ENCODE results near the gene ANO3.

Gene ANO3

GRCh38 chr11:26324270-26324669, 7.7 kb upstream of the ANO3 start:
- Mint-ChIP-seq H3K27ac (no peak overlapping the region), H3K27me3 (ENCODE audit: low read depth, poor library complexity) (peaks cover 7% of the 10 kb centered on the region), H3K9me3 (no peaks in the 10 kb centered on the region), H3K4me3 (no peak overlapping the region), H3K4me1 (peaks cover 4% of the 10 kb centered on the region), H3K36me3 (ENCODE audit: low read depth) (no peaks in the 10 kb centered on the region)
- TF ChIP-seq CTCF (IDR thresholded peaks at IDR 0.05), result no peak
- DNase-seq, result no peak

- H3K9me3 Mint-ChIP-seq, result no peaks in the 10 kb centered on the region
- no peak overlapping the region for H3K27ac Mint-ChIP-seq
- DNase-seq, result no peak
- no peaks in the 10 kb centered on the region for H3K36me3 Mint-ChIP-seq (ENCODE audit: low read depth)
- no peak for TF ChIP-seq CTCF (IDR thresholded peaks at IDR 0.05)
- H3K4me1 Mint-ChIP-seq, result peaks cover 17% of the 10 kb centered on the region
- peaks cover 20% of the 10 kb centered on the region for H3K27me3 Mint-ChIP-seq (ENCODE audit: low read depth, poor library complexity)
- H3K4me3 Mint-ChIP-seq, result no peak overlapping the region
These were observed 5.0 kb upstream of the ANO3 start for GRCh38 chr11:26326793-26327400.

- H3K4me3 Mint-ChIP-seq, result no peak overlapping the region
- H3K27me3 Mint-ChIP-seq (ENCODE audit: low read depth, poor library complexity), result peaks cover 20% of the 10 kb centered on the region
- no peaks in the 10 kb centered on the region for H3K9me3 Mint-ChIP-seq
- no peak for TF ChIP-seq CTCF (IDR thresholded peaks at IDR 0.05)
- no peak overlapping the region for H3K27ac Mint-ChIP-seq
- no peak for DNase-seq
- H3K36me3 Mint-ChIP-seq (ENCODE audit: low read depth), result no peaks in the 10 kb centered on the region
- peaks cover 33% of the 10 kb centered on the region for H3K4me1 Mint-ChIP-seq
These were observed 2.7 kb upstream of the ANO3 start for GRCh38 chr11:26329206-26329605.

- peaks cover 33% of the 10 kb centered on the region for H3K4me1 Mint-ChIP-seq
- no peak overlapping the region for H3K27ac Mint-ChIP-seq
- no peak overlapping the region for H3K4me3 Mint-ChIP-seq
- H3K9me3 Mint-ChIP-seq, result no peaks in the 10 kb centered on the region
- H3K36me3 Mint-ChIP-seq (ENCODE audit: low read depth), result no peaks in the 10 kb centered on the region
- no peak for DNase-seq
- TF ChIP-seq CTCF (IDR thresholded peaks at IDR 0.05), result no peak
- peaks cover 23% of the 10 kb centered on the region for H3K27me3 Mint-ChIP-seq (ENCODE audit: low read depth, poor library complexity)
These were observed 1.7 kb upstream of the ANO3 start for GRCh38 chr11:26330262-26330661.

- TF ChIP-seq CTCF (IDR thresholded peaks at IDR 0.05), result no peak
- peak overlapping the region; percentile 71 for H3K4me3 Mint-ChIP-seq
- H3K27me3 Mint-ChIP-seq (ENCODE audit: low read depth, poor library complexity), result peaks cover 28% of the 10 kb centered on the region
- DNase-seq, result no peak
- H3K36me3 Mint-ChIP-seq (ENCODE audit: low read depth), result no peaks in the 10 kb centered on the region
- H3K4me1 Mint-ChIP-seq, result peaks cover 39% of the 10 kb centered on the region
- H3K27ac Mint-ChIP-seq, result no peak overlapping the region
- no peaks in the 10 kb centered on the region for H3K9me3 Mint-ChIP-seq
These were observed 614 bp downstream of the ANO3 start for GRCh38 chr11:26332572-26332915.

- DNase-seq, result no peak
- Mint-ChIP-seq H3K4me3 (no peak overlapping the region), H3K36me3 (ENCODE audit: low read depth) (no peaks in the 10 kb centered on the region), H3K27ac (no peak overlapping the region), H3K4me1 (peaks cover 35% of the 10 kb centered on the region), H3K9me3 (no peaks in the 10 kb centered on the region), H3K27me3 (ENCODE audit: low read depth, poor library complexity) (peaks cover 28% of the 10 kb centered on the region)
- TF ChIP-seq CTCF (IDR thresholded peaks at IDR 0.05), result no peak
These were observed 2.0 kb downstream of the ANO3 start for GRCh38 chr11:26333906-26334305.
